ENCODE results near the gene RNF217. TPM values are rescaled to one million over a fixed set of nuclear protein-coding genes. Genes with fewer than 3 reads are reported as not detected.

Gene RNF217
- total RNA-seq, 1 experiment from 2014 or later: 12.2 TPM

GRCh38 chr6:124982669-124983068, 20.4 kb downstream of the RNF217 start (continued):
- TF ChIP-seq STAT6 (CRISPR knock-in tag; conservative IDR thresholded peaks at IDR 0.05; ENCODE audit: low read depth) (no peak), ZNF121 (CRISPR knock-in tag; IDR thresholded peaks at IDR 0.05) (no peak), OVOL2 (CRISPR knock-in tag; IDR thresholded peaks at IDR 0.05; ENCODE audit: borderline replicate concordance) (no peak), USF1 (CRISPR knock-in tag; IDR thresholded peaks at IDR 0.05) (no peak)
- TF ChIP-seq, protein P1, sequence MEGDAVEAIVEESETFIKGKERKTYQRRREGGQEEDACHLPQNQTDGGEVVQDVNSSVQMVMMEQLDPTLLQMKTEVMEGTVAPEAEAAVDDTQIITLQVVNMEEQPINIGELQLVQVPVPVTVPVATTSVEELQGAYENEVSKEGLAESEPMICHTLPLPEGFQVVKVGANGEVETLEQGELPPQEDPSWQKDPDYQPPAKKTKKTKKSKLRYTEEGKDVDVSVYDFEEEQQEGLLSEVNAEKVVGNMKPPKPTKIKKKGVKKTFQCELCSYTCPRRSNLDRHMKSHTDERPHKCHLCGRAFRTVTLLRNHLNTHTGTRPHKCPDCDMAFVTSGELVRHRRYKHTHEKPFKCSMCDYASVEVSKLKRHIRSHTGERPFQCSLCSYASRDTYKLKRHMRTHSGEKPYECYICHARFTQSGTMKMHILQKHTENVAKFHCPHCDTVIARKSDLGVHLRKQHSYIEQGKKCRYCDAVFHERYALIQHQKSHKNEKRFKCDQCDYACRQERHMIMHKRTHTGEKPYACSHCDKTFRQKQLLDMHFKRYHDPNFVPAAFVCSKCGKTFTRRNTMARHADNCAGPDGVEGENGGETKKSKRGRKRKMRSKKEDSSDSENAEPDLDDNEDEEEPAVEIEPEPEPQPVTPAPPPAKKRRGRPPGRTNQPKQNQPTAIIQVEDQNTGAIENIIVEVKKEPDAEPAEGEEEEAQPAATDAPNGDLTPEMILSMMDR (IDR thresholded peaks at IDR 0.05): no peak

GRCh38 chr6:124983383-124984083, 21.3 kb downstream of the RNF217 start:
- DNase-seq (ENCODE audit: low spot score) (no peak), ATAC-seq (no peak)
- no peak overlapping the region for H3K27ac Mint-ChIP-seq
- TF ChIP-seq NR2C2 (CRISPR knock-in tag; IDR thresholded peaks at IDR 0.05): no peak
- TF ChIP-seq, protein P2, sequence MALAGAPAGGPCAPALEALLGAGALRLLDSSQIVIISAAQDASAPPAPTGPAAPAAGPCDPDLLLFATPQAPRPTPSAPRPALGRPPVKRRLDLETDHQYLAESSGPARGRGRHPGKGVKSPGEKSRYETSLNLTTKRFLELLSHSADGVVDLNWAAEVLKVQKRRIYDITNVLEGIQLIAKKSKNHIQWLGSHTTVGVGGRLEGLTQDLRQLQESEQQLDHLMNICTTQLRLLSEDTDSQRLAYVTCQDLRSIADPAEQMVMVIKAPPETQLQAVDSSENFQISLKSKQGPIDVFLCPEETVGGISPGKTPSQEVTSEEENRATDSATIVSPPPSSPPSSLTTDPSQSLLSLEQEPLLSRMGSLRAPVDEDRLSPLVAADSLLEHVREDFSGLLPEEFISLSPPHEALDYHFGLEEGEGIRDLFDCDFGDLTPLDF (CRISPR knock-in tag; IDR thresholded peaks at IDR 0.05): no peak
- H3K4me3 Mint-ChIP-seq: no peak overlapping the region
- ChIA-PET CTCF (no interaction called here), POLR2A (no interaction called here)
- H3K4me1 Mint-ChIP-seq: peaks cover 15% of the 10 kb centered on the region
- peaks cover 24% of the 10 kb centered on the region for H3K36me3 Mint-ChIP-seq
- no peaks in the 10 kb centered on the region for H3K27me3 Mint-ChIP-seq (ENCODE audit: low read depth)
- H3K9me3 Mint-ChIP-seq: peaks cover 24% of the 10 kb centered on the region

DNA sequence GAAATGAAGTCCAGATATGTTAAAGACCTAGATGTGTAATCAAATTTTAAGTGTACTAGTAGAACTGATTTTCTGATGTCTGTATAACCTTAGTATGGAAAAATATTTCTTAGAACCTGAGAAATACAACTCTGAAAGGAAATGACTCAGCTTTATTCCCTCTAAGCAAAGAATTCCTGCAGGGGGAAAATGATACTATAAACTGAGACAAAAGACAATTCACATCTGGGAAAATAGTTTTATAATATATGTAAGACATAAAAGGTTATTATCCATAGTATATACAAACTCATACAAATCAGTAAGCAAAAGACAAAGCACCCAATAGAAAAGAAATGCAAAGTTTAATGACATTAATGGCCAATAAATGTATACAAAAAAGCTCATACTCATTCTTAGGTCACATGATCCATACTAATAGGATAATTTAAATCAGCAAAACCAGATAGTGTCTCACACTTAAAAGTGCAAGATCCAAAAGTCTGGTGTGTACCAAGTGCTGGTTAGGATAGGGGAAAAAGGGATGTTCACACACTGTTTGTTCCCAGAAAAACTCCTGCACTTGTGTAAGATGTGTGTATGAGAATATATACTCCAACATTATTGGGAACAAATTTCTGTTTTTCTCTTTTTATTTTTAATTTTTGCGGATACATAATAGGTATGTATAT, 22.6 kb downstream of the RNF217 start:
- no peak overlapping the region for H3K4me3 Mint-ChIP-seq
- H3K27me3 Mint-ChIP-seq (ENCODE audit: low read depth): no peaks in the 10 kb centered on the region
- no peak for ATAC-seq
- peaks cover 15% of the 10 kb centered on the region for H3K4me1 Mint-ChIP-seq
- H3K9me3 Mint-ChIP-seq: peaks cover 13% of the 10 kb centered on the region
- ChIA-PET CTCF (no interaction called here), POLR2A (no interaction called here)
- no peak for DNase-seq (ENCODE audit: low spot score)
- H3K27ac Mint-ChIP-seq: no peak overlapping the region
- no peak for TF ChIP-seq RORB (CRISPR knock-in tag; IDR thresholded peaks at IDR 0.05)
- no peak for TF ChIP-seq MLX (CRISPR knock-in tag; IDR thresholded peaks at IDR 0.05)
- peaks cover 12% of the 10 kb centered on the region for H3K36me3 Mint-ChIP-seq

GRCh38 chr6:124986164-124986563, 23.9 kb downstream of the RNF217 start:
- no peaks in the 10 kb centered on the region for H3K27me3 Mint-ChIP-seq (ENCODE audit: low read depth)
- DNase-seq (ENCODE audit: low spot score) (no peak), ATAC-seq (no peak)
- CTCF ChIA-PET: no interaction called here
- no peak overlapping the region for H3K27ac Mint-ChIP-seq
- peaks cover 12% of the 10 kb centered on the region for H3K36me3 Mint-ChIP-seq
- peaks cover 8% of the 10 kb centered on the region for H3K4me1 Mint-ChIP-seq
- H3K4me3 Mint-ChIP-seq: no peak overlapping the region
- POLR2A ChIA-PET: no interaction called here
- H3K9me3 Mint-ChIP-seq: peaks cover 13% of the 10 kb centered on the region
- TF ChIP-seq ZNF671 (CRISPR knock-in tag; IDR thresholded peaks at IDR 0.05) (no peak), ARID4B (CRISPR knock-in tag; IDR thresholded peaks at IDR 0.05; ENCODE audit: borderline replicate concordance) (no peak), USF2 (CRISPR knock-in tag; IDR thresholded peaks at IDR 0.05) (no peak)
- TF ChIP-seq, protein P3, sequence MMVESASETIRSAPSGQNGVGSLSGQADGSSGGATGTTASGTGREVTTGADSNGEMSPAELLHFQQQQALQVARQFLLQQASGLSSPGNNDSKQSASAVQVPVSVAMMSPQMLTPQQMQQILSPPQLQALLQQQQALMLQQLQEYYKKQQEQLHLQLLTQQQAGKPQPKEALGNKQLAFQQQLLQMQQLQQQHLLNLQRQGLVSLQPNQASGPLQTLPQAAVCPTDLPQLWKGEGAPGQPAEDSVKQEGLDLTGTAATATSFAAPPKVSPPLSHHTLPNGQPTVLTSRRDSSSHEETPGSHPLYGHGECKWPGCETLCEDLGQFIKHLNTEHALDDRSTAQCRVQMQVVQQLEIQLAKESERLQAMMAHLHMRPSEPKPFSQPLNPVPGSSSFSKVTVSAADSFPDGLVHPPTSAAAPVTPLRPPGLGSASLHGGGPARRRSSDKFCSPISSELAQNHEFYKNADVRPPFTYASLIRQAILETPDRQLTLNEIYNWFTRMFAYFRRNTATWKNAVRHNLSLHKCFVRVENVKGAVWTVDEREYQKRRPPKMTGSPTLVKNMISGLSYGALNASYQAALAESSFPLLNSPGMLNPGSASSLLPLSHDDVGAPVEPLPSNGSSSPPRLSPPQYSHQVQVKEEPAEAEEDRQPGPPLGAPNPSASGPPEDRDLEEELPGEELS (CRISPR knock-in tag; IDR thresholded peaks at IDR 0.05): no peak

Measured in WTC11 (cell line).